CD14-positive monocyte (primary cell): ENCODE data around the gene SELENOP. TPM values are rescaled to one million over a fixed set of nuclear protein-coding genes. Genes with fewer than 3 reads are reported as not detected.

ENCODE experiments used
- DNase-seq, 3 donors: peaks; one replicate each; pipeline ENCODE4 v3.0.0-alpha.2; 2011 to 2022
- H2AFZ ChIP-seq: 2 replicates; pipeline ENCODE4 v1.6.0; 2012; ENCODE audit warnings: mild to moderate bottlenecking, low read depth, low read length, inconsistent platforms; ENCODE audit not compliant: insufficient read depth, poor library complexity, severe bottlenecking
- H3K27ac ChIP-seq, 2 donors: 1 replicate in 1 of 2; 2 replicates in 1 of 2; pipeline ENCODE4 v1.5.1; 2012 to 2013; ENCODE audit warnings: low read length in 2 of 2, control low read depth in 1 of 2, inconsistent platforms in 1 of 2, low read depth in 1 of 2, mild to moderate bottlenecking in 1 of 2
- H3K27me3 ChIP-seq, 2 donors: one replicate each; pipeline versions ENCODE4 v1.6.0 to v1.6.1; 2011 to 2013; ENCODE audit warnings: low read length in 2 of 2; ENCODE audit not compliant: control insufficient read depth in 2 of 2, insufficient read depth in 2 of 2
- H3K36me3 ChIP-seq, 2 donors: replicated peaks in 1 of 2; 1 replicate in 1 of 2; 2 replicates in 1 of 2; pipeline versions ENCODE4 v1.5.1 to v1.6.1; 2012 to 2013; ENCODE audit warnings: low read length in 2 of 2, control low read depth in 1 of 2, inconsistent platforms in 1 of 2, mild to moderate bottlenecking in 1 of 2; ENCODE audit not compliant: insufficient read depth in 2 of 2, control insufficient read depth in 1 of 2
- H3K4me1 ChIP-seq, 2 donors: 1 replicate in 1 of 2; 2 replicates in 1 of 2; pipeline versions ENCODE4 v1.5.1 to v1.6.1; 2012 to 2013; ENCODE audit warnings: low read length in 2 of 2, control low read depth in 1 of 2, inconsistent platforms in 1 of 2, mild to moderate bottlenecking in 1 of 2, moderate library complexity in 1 of 2; ENCODE audit not compliant: insufficient read depth in 2 of 2, control insufficient read depth in 1 of 2
- H3K4me2 ChIP-seq: replicated peaks from 2 replicates; pipeline ENCODE3; 2012; ENCODE audit warnings: low read length, moderate library complexity, mild to moderate bottlenecking; ENCODE audit not compliant: poor library complexity, severe bottlenecking; ENCODE audit errors: extremely low read depth
- H3K4me3 ChIP-seq, 3 experiments: fragments of 200-600 bp in 1 of 3; sonication (generic) in 1 of 3; replicated peaks in 1 of 3; 1 replicate in 2 of 3; 2 replicates in 1 of 3; pipeline ENCODE4 v1.5.1; 2011 to 2013; ENCODE audit warnings: low read length in 3 of 3, mild to moderate bottlenecking in 3 of 3, control low read depth in 2 of 3, low read depth in 2 of 3, inconsistent platforms in 1 of 3, moderate library complexity in 1 of 3
- H3K79me2 ChIP-seq: 2 replicates; pipeline ENCODE4 v1.6.0; 2012; ENCODE audit warnings: mild to moderate bottlenecking, control low read depth, inconsistent platforms, low read length, moderate library complexity; ENCODE audit not compliant: insufficient read depth
- H3K9ac ChIP-seq: 2 replicates; pipeline ENCODE4 v1.6.0; 2017; ENCODE audit warnings: low read length, mild to moderate bottlenecking; ENCODE audit not compliant: insufficient read depth, poor library complexity, severe bottlenecking
- H3K9me3 ChIP-seq, 2 donors: replicated peaks in 1 of 2; 1 replicate in 1 of 2; 2 replicates in 1 of 2; pipeline versions ENCODE4 v1.5.1 to v1.6.1; 2012 to 2013; ENCODE audit warnings: low read length in 2 of 2, control low read depth in 1 of 2; ENCODE audit not compliant: control insufficient read depth in 1 of 2, insufficient read depth in 1 of 2
- H4K20me1 ChIP-seq: 2 replicates; pipeline ENCODE4 v1.6.0; 2012; ENCODE audit warnings: mild to moderate bottlenecking, low read length, control low read depth, moderate library complexity; ENCODE audit not compliant: insufficient read depth
- H3K27ac Mint-ChIP-seq, 7 donors: one replicate each; pipeline ENCODE4 v1.8.0; 2020; ENCODE audit warnings: mild to moderate bottlenecking in 7 of 7, mixed read lengths in 7 of 7, moderate library complexity in 6 of 7, inconsistent platforms in 2 of 7
- H3K27me3 Mint-ChIP-seq, 3 donors: one replicate each; pipeline ENCODE4 v1.8.0; 2021 to 2022; ENCODE audit warnings: low read depth in 3 of 3, mild to moderate bottlenecking in 3 of 3, mixed read lengths in 3 of 3, moderate library complexity in 3 of 3, inconsistent platforms in 1 of 3
- H3K36me3 Mint-ChIP-seq, 2 donors: one replicate each; pipeline ENCODE4 v1.8.0; 2020; ENCODE audit warnings: mixed read lengths in 2 of 2, inconsistent platforms in 1 of 2, mild to moderate bottlenecking in 1 of 2
- H3K4me1 Mint-ChIP-seq: one replicate; pipeline ENCODE4 v1.8.0; 2020; ENCODE audit warnings: mild to moderate bottlenecking, mixed read lengths
- H3K4me3 Mint-ChIP-seq, 2 donors: one replicate each; pipeline ENCODE4 v1.8.0; 2020; ENCODE audit warnings: mild to moderate bottlenecking in 2 of 2, mixed read lengths in 2 of 2, moderate library complexity in 1 of 2
- H3K9me3 Mint-ChIP-seq, 7 donors: one replicate each; pipeline ENCODE4 v1.8.0; 2020 to 2022; ENCODE audit warnings: mixed read lengths in 7 of 7, mild to moderate bottlenecking in 6 of 7, moderate library complexity in 6 of 7, inconsistent platforms in 2 of 7
- CTCF ChIP-seq: fragments of 200-600 bp; IDR thresholded peaks from one replicate; pipeline ENCODE4 v1.8.0; 2022; ENCODE audit warnings: antibody characterized with exemption, mild to moderate bottlenecking
- WGBS: methylation state at CpG from one replicate; pipeline ENCODE4 v1.1.5; 2013; ENCODE audit warnings: missing lambda C conversion rate; ENCODE audit not compliant: insufficient coverage; 5-methylcytosine and 5-hydroxymethylcytosine counted together
- intact Hi-C, 2 donors: fragments of 100-400 bp; cut with micrococcal nuclease; formaldehyde crosslinking; loops; one replicate each; pipeline versions ENCODE4 v1.15.0 to v1.15.1; 2023
- polyA plus RNA-seq, 3 donors: library from polyadenylated mRNA; depleted of rRNA in 1 of 3; unstranded in 2 of 3; stranded (reverse) in 1 of 3; fragments of 300-500 nt in 2 of 3; fragments of >200 nt in 1 of 3; fragmentation: Illumina TruSeq in 2 of 3; gene quantifications; 1 replicate in 2 of 3; 2 replicates in 1 of 3; pipeline ENCODE4 v1.2.3, GENCODE V29; 2012 to 2021

The SELENOP gene
- polyA plus RNA-seq, 3 donors, result 0.24 to 0.33 TPM; not detected in 1

GRCh38 chr5:42840842-42841567, 29.3 kb upstream of the SELENOP start:
- Mint-ChIP-seq H3K27ac (no peak overlapping the region), H3K4me1 (peaks cover 11% of the 10 kb centered on the region), H3K27me3 (no peaks in the 10 kb centered on the region), H3K36me3 (no peaks in the 10 kb centered on the region), H3K4me3 (no peak overlapping the region), H3K9me3 (peaks cover 1 to 14% (median 8%) of the 10 kb centered on the region in 7 donors)
- Histone ChIP-seq H3K9me3 (peaks cover 4 to 8% of the 10 kb centered on the region in 2 donors), H3K27ac (no peak overlapping the region), H3K79me2 (no peaks in the 10 kb centered on the region), H3K4me2 (no peak overlapping the region), H3K27me3 (no peaks in the 10 kb centered on the region), H3K9ac (no peak overlapping the region), H3K36me3 (no peaks in the 10 kb centered on the region), H2AFZ (no peak overlapping the region), H4K20me1 (no peaks in the 10 kb centered on the region), H3K4me1 (peaks cover 4 to 5% of the 10 kb centered on the region in 2 donors), H3K4me3 (no peak overlapping the region)
- intact Hi-C loops, result no loop called here
- DNase-seq, result no peak
- TF ChIP-seq CTCF, result no peak
- WGBS, result 50% methylated on average over 1 of the region's 5 CpGs

- Histone ChIP-seq H3K27me3 (no peaks in the 10 kb centered on the region), H3K4me1 (peaks cover 4 to 5% of the 10 kb centered on the region in 2 donors), H4K20me1 (no peaks in the 10 kb centered on the region), H3K4me2 (peak overlapping the region; percentile 1), H3K36me3 (no peaks in the 10 kb centered on the region), H3K4me3 (no peak overlapping the region), H3K27ac (no peak overlapping the region), H3K9ac (no peak overlapping the region), H2AFZ (peak overlapping the region; percentile 58), H3K79me2 (no peaks in the 10 kb centered on the region), H3K9me3 (peaks cover 4 to 8% of the 10 kb centered on the region in 2 donors)
- no peaks in the 10 kb centered on the region for H3K27me3 Mint-ChIP-seq
- DNase-seq, result no peak
- whole genome bisulfite sequencing, result 0% methylated on average over 5 of the region's 6 CpGs
- intact Hi-C loops, result no loop called here
- H3K4me1 Mint-ChIP-seq, result peaks cover 11% of the 10 kb centered on the region
- TF ChIP-seq CTCF, result no peak
- H3K4me3 Mint-ChIP-seq, result peak overlapping the region in 1 of 2 donors; percentile 54
- no peak overlapping the region for H3K27ac Mint-ChIP-seq
- peaks cover 5 to 20% (median 14%) of the 10 kb centered on the region in 7 donors for H3K9me3 Mint-ChIP-seq
- no peaks in the 10 kb centered on the region for H3K36me3 Mint-ChIP-seq
Observed at GRCh38 chr5:42840269-42840668, 28.6 kb upstream of the SELENOP start.
